HG03442 (cell line): ENCODE results near the gene NHS.

Source experiments
- ATAC-seq: cut with Tn5 transposase; IDR thresholded peaks from one replicate; pipeline ENCODE4 v1.9.1; 2021; ENCODE audit warnings: mild to moderate bottlenecking, moderate library complexity; ENCODE audit not compliant: unreplicated experiment

Gene NHS

GRCh38 chrX:17581641-17582040, 206.6 kb downstream of the NHS start:
- no peak for ATAC-seq

DNA sequence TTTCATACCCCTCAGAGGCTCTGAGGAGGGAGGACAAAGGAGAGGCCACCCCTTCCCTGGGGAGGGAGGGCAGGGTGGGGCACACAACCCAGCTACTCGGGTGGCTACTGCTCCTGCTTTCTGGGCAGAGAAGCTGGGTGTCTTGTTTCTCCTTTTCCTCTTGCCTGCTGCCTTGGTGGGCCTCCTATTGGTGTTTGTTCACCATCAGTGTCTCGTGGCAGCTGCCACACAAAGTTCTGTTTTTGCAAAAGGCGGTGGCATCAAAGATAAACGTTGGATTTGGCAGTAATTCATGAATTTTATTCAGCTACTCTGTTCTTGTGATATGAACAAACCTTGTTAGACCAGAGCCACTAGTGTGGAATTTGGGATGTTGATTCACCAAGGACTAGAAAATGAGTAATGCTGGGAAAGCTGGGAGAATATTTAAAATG, 209.3 kb downstream of the NHS start:
- no peak for ATAC-seq

DNA sequence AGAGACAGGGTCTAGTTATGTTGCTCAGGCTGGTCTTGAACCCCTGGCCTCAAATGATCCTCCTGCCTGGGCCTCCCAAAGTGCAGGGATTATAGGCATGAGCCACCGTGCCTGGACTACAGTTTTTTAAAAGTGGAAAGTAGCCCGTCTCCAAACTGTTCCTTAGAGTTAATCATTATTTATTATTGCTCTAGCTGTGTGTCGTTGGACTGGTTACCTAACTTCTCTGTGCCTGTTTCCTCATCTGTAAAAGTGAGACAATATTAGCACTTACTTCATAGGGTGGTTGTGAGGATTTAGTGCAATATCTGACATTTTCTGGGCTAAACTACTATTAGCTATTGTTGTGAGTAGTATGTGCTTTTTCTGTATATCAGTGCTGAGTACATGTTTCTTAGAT, 210.0 kb downstream of the NHS start:
- ATAC-seq: no peak

- ATAC-seq: no peak
Observed at GRCh38 chrX:17587366-17587765, 212.4 kb downstream of the NHS start.

- ATAC-seq: no peak
Observed at GRCh38 chrX:17588303-17588702, 213.3 kb downstream of the NHS start.

DNA sequence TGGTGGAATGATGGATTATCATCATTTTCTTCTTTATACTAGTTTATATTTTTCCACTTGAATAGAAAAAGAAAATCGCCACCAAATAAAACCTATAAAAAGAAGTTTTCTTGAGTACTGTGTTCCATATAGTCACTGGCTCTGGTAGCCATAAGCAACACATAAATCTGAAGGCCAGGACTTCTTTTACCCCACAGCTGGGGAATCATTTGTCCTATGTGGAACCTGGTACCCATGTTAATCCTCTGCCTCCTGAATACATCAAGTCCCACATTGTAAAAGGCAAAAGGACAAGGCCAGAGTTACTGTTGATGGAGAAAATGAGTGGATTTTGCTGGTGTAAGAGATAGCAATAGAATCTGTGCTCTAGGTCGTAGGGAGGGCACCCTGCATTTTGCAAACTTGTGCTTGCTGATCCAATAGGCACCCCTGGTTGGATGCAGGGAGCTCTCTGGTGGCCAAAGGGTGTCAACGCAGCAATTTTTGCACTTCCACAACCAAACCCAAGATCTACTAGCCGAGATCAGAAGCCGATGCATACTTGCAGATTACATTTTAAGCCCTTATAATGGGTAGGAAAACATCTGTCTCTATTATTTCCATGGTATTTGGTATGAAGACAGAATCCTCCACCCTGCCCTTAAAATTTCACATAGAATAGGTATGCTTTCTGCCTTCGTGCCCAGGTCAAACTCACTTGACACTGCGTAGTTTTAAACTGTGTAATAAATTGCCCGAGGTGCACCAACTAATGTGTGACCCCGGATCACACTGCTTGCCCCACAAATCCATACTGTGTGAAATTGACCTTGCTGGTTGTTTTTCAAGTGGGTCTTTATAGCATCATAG, 216.1 kb downstream of the NHS start:
- ATAC-seq: peak; percentile 65

DNA sequence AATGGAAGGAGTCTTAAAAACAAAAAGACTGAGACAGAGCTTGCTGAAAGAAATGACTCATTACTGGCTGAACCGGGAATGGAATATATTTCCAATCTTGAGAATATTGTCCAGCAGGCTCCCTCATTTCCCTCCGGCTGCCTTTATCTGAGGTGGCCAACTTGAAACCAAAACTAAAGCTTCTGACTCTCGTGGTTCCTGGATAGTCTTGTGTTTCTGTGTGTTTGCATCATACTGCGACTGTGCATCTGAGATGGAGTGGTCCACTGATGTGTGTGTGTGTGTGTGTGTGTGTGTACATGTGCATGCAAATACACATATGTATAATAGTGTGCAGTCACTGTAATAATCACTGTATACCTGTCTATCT, 216.7 kb downstream of the NHS start:
- peak; percentile 45 for ATAC-seq

- peak; percentile 25 for ATAC-seq
Observed at GRCh38 chrX:17592117-17592516, 217.1 kb downstream of the NHS start.

DNA sequence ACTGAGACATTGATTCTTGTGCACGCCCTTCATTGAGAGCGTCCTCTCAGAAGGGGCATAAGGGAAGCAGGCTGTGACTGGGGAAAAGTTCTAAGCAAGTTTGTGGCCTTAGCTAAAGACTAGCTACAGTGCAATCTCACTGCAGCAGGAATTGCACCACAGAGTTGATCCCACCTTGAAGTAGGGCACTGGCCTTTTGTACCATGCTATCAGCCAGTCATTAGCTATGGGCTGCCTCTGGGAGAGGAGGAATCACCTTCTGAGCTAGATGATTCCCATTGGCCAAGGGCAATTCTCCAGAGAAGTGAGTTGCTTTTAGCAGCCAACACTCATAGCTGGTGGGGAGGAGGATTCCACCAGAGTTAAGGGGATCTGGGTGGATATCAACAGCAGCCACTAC, 219.7 kb downstream of the NHS start:
- no peak for ATAC-seq

DNA sequence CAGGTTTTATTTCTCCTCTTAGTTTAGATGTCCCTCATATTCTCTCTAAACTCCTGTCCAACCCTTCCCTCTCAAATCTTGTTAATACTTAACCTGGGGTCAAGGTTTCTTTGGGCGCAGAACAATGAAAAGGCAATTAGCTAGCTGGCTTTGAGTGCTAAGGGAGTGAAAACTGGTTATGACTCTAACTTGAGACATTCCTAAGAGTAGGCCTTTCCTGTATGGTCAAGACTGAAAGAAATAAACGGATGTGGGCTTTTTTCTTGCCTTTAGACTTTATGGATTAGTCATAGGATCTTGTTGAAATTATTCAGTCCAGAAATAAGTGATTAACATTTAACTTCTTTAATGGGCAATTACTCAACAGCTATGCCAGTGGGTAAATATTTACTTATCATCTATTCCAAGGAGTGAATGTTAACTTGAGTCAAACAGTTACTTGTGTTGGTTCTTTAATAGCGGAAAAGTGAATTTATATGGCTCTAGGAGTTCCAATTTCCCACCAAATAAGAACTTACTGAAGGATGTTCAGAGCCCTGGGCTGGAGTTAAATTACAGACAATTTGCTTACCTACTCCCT, 220.5 kb downstream of the NHS start:
- peak; percentile 43 for ATAC-seq

- ATAC-seq: no peak
Observed at GRCh38 chrX:17596061-17596460, 221.1 kb downstream of the NHS start.

DNA sequence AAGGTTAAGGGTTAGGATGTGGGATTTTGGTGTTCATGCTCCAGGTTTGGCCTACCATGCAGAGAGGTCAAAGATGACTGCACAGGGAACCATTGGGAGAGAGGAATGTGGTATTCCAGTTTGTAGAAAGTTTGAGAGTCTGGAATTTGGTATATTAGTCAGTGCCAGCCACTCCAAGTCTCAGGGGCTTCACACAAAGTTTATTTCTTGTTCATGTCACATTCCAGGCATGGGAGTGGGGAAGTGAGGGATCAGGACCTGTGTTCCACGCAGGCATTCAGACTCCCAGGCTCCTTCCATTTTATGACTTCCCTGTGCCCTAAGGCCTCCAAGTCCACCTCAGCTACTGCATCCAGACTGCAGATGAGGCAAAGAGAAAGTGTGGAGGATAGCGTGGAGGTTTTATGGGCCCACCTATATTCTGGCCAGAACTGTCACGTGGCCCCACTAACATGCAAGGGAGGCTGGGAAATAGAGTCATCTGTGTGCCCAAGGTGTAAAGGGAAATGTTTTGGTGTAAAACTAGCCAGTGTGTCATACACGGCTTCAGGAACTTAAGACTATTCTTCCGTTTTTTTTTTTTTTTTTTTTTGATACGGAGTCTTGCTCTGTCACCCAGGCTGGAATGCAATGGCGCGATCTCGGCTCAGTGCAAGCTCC, 221.7 kb downstream of the NHS start:
- ATAC-seq: no peak

- no peak for ATAC-seq
Observed at GRCh38 chrX:17597327-17597726, 222.3 kb downstream of the NHS start.

- no peak for ATAC-seq
Observed at GRCh38 chrX:17597836-17598439, 222.9 kb downstream of the NHS start.

- ATAC-seq: no peak
Observed at GRCh38 chrX:17601441-17602200, 226.6 kb downstream of the NHS start.

GRCh38 chrX:17602245-17602644, 227.2 kb downstream of the NHS start:
- no peak for ATAC-seq

DNA sequence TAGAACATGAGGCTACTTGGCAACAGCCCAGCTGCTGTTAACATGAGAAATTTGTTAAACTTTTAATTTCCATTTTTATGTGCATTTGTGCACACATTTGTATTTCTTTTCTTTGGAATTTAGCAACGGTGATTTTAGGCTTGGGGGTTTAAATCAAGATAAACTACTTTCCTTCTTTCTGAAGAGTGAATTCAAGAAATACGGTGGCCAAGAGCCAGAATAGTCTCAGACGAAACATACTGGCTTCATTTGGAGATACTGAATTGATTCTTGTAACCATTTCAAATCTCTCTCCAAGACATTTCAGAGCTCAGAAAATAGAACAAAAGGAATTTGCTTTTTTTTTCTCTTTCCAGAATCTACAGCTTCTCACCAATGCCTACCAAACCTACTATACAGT, 228.2 kb downstream of the NHS start:
- ATAC-seq: no peak

DNA sequence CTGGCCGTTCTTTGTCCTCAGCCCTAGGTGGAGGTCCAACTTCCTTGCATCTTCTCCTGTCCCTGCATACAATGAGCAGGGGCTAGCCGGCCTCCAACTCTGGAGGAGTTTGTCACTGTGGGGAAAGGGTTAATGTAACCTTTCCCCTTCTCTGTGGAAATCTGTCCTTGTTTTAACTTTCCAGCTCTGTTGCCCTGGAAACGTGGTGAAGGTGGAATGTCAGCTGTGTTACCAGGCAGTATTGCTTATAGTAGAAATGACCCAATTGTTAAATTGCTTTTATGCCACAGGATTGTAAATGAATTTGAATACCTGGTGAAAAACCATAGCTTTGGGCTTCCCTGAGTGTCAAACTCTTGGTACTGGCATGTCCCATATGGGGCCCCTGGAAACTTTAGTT, 230.7 kb downstream of the NHS start:
- ATAC-seq: no peak

GRCh38 chrX:17606231-17606630, 231.2 kb downstream of the NHS start:
- no peak for ATAC-seq

- no peak for ATAC-seq
Observed at GRCh38 chrX:17608888-17609287, 233.9 kb downstream of the NHS start.

DNA sequence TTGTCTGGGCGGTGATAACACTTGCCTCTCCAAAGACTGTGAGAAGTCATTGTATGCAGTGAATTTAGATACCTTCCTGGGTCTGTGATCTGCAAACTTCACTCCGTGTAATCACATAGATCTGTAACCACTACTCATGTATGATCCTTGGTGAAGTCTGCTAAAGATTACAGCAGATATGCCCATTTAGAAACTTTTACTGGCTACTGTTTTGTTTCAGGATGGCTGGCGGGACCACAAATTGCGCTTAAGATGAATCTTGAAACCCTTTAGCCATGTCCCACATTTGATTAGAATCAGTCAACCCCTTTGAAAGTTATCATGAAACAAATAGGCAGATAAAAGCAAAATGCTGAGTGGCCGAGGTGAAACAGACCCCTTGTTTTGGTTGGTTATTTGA, 235.8 kb downstream of the NHS start:
- no peak for ATAC-seq
